ENCODE measurements around the gene LCN2. TPM values are rescaled to one million over a fixed set of nuclear protein-coding genes. Genes with fewer than 3 reads are reported as not detected.

Gene LCN2
- total RNA-seq, 1 experiment from 2014 or later = 153 TPM

DNA sequence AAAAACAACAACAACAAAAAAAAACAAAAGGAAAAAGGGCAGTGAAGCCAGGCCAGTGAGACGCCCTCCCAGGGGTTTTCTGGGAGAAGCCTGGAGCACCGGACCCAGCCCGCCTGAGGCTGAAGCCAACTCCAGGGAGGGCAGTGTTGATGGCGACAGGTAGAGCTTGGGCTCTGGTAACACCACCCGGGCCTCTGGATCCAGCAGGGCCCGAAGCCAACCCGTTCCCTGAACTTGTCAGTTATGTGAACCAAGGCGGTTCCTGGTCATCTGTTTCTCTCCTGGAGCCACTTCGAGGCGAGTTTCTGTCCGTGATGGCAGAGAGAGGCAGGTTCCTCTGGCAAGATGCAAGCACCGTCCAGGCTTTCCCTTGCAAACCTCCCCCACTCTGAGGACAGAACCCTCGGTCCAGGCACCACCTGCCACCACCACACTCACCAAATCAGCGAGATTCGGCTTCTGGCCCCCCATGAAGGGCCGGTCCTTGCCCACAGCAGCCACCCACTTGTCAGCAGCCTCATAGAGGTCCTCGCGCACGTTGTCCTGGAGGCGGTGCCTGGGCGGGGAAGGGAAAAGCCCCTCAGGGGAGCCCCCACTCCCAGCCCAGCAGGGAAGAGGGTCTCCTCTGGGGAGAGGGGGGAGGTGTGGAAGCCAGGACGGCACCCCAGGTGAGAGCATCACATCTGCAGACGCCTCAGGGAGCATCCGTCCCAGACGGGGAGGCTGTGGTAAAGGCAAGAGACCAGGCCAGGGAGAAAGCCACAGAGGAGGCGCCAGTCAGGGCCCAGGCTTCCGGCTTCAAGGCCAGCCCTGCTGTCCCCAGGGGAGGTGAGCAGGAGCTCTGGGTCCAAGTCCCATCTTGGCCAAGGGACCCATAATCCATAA lies 27.1 kb upstream of the LCN2 start:
- intact Hi-C loops (cut with micrococcal nuclease) = no loop called here
- no peak for ATAC-seq

GRCh38 chr9:128122809-128123175 lies 26.5 kb upstream of the LCN2 start:
- intact Hi-C loops (cut with micrococcal nuclease) = no loop called here
- Histone ChIP-seq H2AFZ (ENCODE audit: low read length) (no peak overlapping the region), H3K27me3 (ENCODE audit: low read length) (no peaks in the 10 kb centered on the region), H3K9me2 (replicated peaks; ENCODE audit: low read length) (no peaks in the 10 kb centered on the region), H3K36me3 (ENCODE audit: low read depth, low read length) (peaks cover 8% of the 10 kb centered on the region; the same call in 1 of the 2 replicates), H3K27ac (ENCODE audit: low read length) (no peak overlapping the region), H4K20me1 (ENCODE audit: low read length) (no peaks in the 10 kb centered on the region), H3F3A (ENCODE audit: low read length, unreplicated experiment) (no peaks in the 10 kb centered on the region), H3K9me3 (ENCODE audit: low read length) (no peaks in the 10 kb centered on the region), H3K79me2 (ENCODE audit: low read length) (peaks cover 30% of the 10 kb centered on the region), H3K4me1 (ENCODE audit: insufficient read depth, low read length) (peaks cover 9% of the 10 kb centered on the region), H3K9ac (ENCODE audit: low read length) (no peak overlapping the region), H3K4me3 (ENCODE audit: low read length) (no peak overlapping the region), H3K4me2 (ENCODE audit: low read length) (no peak overlapping the region)
- no peak for ATAC-seq
- BruUV-seq (replicated peaks) = no TSS peak
- ChIA-PET POLR2A (ENCODE audit: unreplicated experiment) (no interaction called here), CTCF (no interaction called here)
- DNase-seq = no peak
- TF ChIP-seq EZH2phosphoT487 (IDR thresholded peaks at IDR 0.05; ENCODE audit: borderline replicate concordance, low read length) (no peak), EZH2 (IDR thresholded peaks at IDR 0.05; ENCODE audit: low read length, unreplicated experiment) (no peak)
- TF ChIP-seq, protein P1, sequence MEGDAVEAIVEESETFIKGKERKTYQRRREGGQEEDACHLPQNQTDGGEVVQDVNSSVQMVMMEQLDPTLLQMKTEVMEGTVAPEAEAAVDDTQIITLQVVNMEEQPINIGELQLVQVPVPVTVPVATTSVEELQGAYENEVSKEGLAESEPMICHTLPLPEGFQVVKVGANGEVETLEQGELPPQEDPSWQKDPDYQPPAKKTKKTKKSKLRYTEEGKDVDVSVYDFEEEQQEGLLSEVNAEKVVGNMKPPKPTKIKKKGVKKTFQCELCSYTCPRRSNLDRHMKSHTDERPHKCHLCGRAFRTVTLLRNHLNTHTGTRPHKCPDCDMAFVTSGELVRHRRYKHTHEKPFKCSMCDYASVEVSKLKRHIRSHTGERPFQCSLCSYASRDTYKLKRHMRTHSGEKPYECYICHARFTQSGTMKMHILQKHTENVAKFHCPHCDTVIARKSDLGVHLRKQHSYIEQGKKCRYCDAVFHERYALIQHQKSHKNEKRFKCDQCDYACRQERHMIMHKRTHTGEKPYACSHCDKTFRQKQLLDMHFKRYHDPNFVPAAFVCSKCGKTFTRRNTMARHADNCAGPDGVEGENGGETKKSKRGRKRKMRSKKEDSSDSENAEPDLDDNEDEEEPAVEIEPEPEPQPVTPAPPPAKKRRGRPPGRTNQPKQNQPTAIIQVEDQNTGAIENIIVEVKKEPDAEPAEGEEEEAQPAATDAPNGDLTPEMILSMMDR (conservative IDR thresholded peaks at IDR 0.05; ENCODE audit: low read depth, low read length) = no peak

More for the DNA sequence above, 27.1 kb upstream of the LCN2 start:
- TF ChIP-seq, protein P1 (conservative IDR thresholded peaks at IDR 0.05; ENCODE audit: low read depth, low read length) = no peak
- TF ChIP-seq EZH2phosphoT487 (IDR thresholded peaks at IDR 0.05; ENCODE audit: borderline replicate concordance, low read length) (no peak), EZH2 (IDR thresholded peaks at IDR 0.05; ENCODE audit: low read length, unreplicated experiment) (no peak)
- peaks cover 11% of the 10 kb centered on the region for H3K4me1 ChIP-seq (ENCODE audit: insufficient read depth, low read length)
- POLR2A ChIA-PET (ENCODE audit: unreplicated experiment) = no interaction called here
- H3K4me2 ChIP-seq (ENCODE audit: low read length) = no peak overlapping the region
- H4K20me1 ChIP-seq (ENCODE audit: low read length) = no peaks in the 10 kb centered on the region
- no peak overlapping the region for H3K9ac ChIP-seq (ENCODE audit: low read length)
- no peak overlapping the region for H3K4me3 ChIP-seq (ENCODE audit: low read length)
- peaks cover 26% of the 10 kb centered on the region for H3K79me2 ChIP-seq (ENCODE audit: low read length)
- H3K9me3 ChIP-seq (ENCODE audit: low read length) = no peaks in the 10 kb centered on the region
- H3K27ac ChIP-seq (ENCODE audit: low read length) = no peak overlapping the region
- H3K9me2 ChIP-seq (replicated peaks; ENCODE audit: low read length) = no peaks in the 10 kb centered on the region
- DNase-seq = no peak
- no peaks in the 10 kb centered on the region for H3K27me3 ChIP-seq (ENCODE audit: low read length)
- CTCF ChIA-PET = no interaction called here
- H3K36me3 ChIP-seq (ENCODE audit: low read depth, low read length) = peaks cover 11% of the 10 kb centered on the region
- no peaks in the 10 kb centered on the region for H3F3A ChIP-seq (ENCODE audit: low read length, unreplicated experiment)
- H2AFZ ChIP-seq (ENCODE audit: low read length) = no peak overlapping the region
- no TSS peak for BruUV-seq (replicated peaks)

DNA sequence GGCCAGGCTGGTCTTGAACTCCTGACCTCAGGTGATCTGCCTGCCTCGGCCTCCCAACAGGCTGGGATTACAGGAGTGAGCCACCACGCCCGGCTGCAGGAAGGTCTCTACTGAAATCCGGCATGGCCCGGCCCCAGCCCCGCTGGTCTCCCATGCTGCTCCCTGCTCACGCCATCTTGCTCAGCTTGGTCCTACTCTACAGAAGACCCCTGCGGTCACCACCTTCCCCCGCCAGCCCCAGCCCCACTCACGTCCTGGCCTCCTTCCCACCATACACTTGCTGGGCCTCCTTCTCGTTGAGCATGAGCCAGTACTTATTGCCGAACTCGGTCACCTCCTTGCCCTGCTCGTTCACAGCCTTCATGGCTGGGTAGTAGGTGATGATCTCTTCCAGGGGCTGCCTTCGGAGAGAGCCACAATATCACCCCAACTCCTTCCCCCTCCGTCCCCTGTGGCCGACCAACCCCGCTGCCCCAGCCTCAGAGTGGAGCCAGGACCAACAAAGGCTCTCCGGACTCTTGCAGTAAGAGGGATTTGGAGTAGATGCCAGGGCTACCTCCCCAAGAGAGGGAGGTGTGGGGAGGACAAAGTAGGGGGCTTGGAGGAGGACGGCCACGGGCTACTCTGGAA lies 25.7 kb upstream of the LCN2 start:
- BruUV-seq (replicated peaks) = no TSS peak
- no peak for DNase-seq

More for the DNA sequence above, 25.7 kb upstream of the LCN2 start:
- Histone ChIP-seq H3K27ac (ENCODE audit: low read length) (no peak overlapping the region), H3K27me3 (ENCODE audit: low read length) (no peaks in the 10 kb centered on the region), H3K9me3 (ENCODE audit: low read length) (no peaks in the 10 kb centered on the region), H3F3A (ENCODE audit: low read length, unreplicated experiment) (no peaks in the 10 kb centered on the region), H3K4me2 (ENCODE audit: low read length) (no peak overlapping the region), H3K36me3 (ENCODE audit: low read depth, low read length) (peaks cover 8% of the 10 kb centered on the region; the same call in 1 of the 2 replicates), H3K9me2 (replicated peaks; ENCODE audit: low read length) (no peaks in the 10 kb centered on the region), H3K79me2 (ENCODE audit: low read length) (peaks cover 31% of the 10 kb centered on the region), H2AFZ (ENCODE audit: low read length) (no peak overlapping the region), H3K4me1 (ENCODE audit: insufficient read depth, low read length) (peaks cover 5% of the 10 kb centered on the region; the same call in 1 of the 2 replicates), H4K20me1 (ENCODE audit: low read length) (no peaks in the 10 kb centered on the region), H3K4me3 (ENCODE audit: low read length) (no peak overlapping the region), H3K9ac (ENCODE audit: low read length) (no peak overlapping the region)
- no peak for ATAC-seq
- POLR2A ChIA-PET (ENCODE audit: unreplicated experiment) = no interaction called here
- intact Hi-C loops (cut with micrococcal nuclease) = no loop called here
- TF ChIP-seq EZH2phosphoT487 (IDR thresholded peaks at IDR 0.05; ENCODE audit: borderline replicate concordance, low read length) (no peak), EZH2 (IDR thresholded peaks at IDR 0.05; ENCODE audit: low read length, unreplicated experiment) (no peak)
- TF ChIP-seq, protein P1 (conservative IDR thresholded peaks at IDR 0.05; ENCODE audit: low read depth, low read length) = no peak
- CTCF ChIA-PET = no interaction called here

All from PC-3 (cell line).